Measurements from ENCODE around the gene BCL11A. TPM values are rescaled to one million over a fixed set of nuclear protein-coding genes. Genes with fewer than 3 reads are reported as not detected.

Gene BCL11A
- total and polyA plus RNA-seq, 7 donors: 3.6 to 39.6 (median 16.3) TPM

- intact Hi-C loops (cut with DNase I): no loop called here
Measured at GRCh38 chr2:60508339-60508917, 45.0 kb downstream of the BCL11A start.

GRCh38 chr2:60507211-60507965, 46.1 kb downstream of the BCL11A start:
- no peaks in the 10 kb centered on the region for H3K36me3 ChIP-seq
- H3K4me1 ChIP-seq: peaks cover 0 to 91% (median 48%) of the 10 kb centered on the region in 4 donors
- intact Hi-C loops (cut with DNase I): no loop called here
- H3K27ac ChIP-seq: peak overlapping the region in 3 of 4 donors; percentile 23 to 58 (median 51)
- 59 to 68% methylated on average over 9 of the region's 9 CpGs for WGBS, 2 donors
- DNase-seq: no peak
- H3K27me3 ChIP-seq: no peaks in the 10 kb centered on the region
- H3K9me3 ChIP-seq: no peaks in the 10 kb centered on the region
- H3K4me3 ChIP-seq: no peak overlapping the region
- TF ChIP-seq EP300 (IDR thresholded peaks at IDR 0.05): no peak
- TF ChIP-seq, protein P1, sequence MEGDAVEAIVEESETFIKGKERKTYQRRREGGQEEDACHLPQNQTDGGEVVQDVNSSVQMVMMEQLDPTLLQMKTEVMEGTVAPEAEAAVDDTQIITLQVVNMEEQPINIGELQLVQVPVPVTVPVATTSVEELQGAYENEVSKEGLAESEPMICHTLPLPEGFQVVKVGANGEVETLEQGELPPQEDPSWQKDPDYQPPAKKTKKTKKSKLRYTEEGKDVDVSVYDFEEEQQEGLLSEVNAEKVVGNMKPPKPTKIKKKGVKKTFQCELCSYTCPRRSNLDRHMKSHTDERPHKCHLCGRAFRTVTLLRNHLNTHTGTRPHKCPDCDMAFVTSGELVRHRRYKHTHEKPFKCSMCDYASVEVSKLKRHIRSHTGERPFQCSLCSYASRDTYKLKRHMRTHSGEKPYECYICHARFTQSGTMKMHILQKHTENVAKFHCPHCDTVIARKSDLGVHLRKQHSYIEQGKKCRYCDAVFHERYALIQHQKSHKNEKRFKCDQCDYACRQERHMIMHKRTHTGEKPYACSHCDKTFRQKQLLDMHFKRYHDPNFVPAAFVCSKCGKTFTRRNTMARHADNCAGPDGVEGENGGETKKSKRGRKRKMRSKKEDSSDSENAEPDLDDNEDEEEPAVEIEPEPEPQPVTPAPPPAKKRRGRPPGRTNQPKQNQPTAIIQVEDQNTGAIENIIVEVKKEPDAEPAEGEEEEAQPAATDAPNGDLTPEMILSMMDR (IDR thresholded peaks at IDR 0.05): no peak
- no peak for TF ChIP-seq POLR2AphosphoS5 (IDR thresholded peaks at IDR 0.05)
- TF ChIP-seq POLR2A (IDR thresholded peaks at IDR 0.05): no peak

More at GRCh38 chr2:60508339-60508917, 45.0 kb downstream of the BCL11A start:
- TF ChIP-seq POLR2AphosphoS5 (IDR thresholded peaks at IDR 0.05): no peak
- Histone ChIP-seq H3K36me3 (no peaks in the 10 kb centered on the region), H3K4me1 (peaks cover 0 to 83% (median 40%) of the 10 kb centered on the region in 4 donors), H3K27me3 (no peaks in the 10 kb centered on the region), H3K4me3 (no peak overlapping the region), H3K27ac (peak overlapping the region in 2 of 4 donors; percentile 54 to 58), H3K9me3 (no peaks in the 10 kb centered on the region)
- DNase-seq: no peak
- 42 to 71% methylated on average over 8 of the region's 8 CpGs for WGBS, 2 donors

DNA sequence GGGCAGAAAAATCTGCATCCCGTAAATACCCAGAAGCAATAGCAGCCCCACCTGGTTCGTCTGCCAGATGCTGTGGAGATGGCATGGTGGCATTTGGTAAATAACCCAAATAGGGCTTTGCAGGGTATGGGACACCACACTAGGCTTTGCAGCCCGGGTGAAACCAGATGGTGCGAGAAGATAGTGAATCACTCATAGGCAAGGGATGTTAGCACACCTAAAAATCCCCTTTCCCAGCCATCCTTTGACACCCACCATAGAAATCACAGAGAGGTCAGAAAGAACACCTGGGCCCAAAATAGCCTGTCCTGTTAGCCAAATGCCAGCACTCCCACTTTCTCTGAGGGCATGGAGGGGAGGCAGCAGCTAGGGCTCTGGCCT, 47.6 kb downstream of the BCL11A start:
- intact Hi-C loops (cut with DNase I): no loop called here
- 76 to 83% methylated on average over 4 of the region's 4 CpGs for WGBS, 2 donors
- H3K4me1 ChIP-seq: peaks cover 0 to 93% (median 53%) of the 10 kb centered on the region in 4 donors
- H3K4me3 ChIP-seq: no peak overlapping the region
- DNase-seq: no peak
- TF ChIP-seq EP300 (IDR thresholded peaks at IDR 0.05) (no peak), POLR2AphosphoS5 (IDR thresholded peaks at IDR 0.05) (no peak), POLR2A (IDR thresholded peaks at IDR 0.05) (no peak)
- TF ChIP-seq, protein P1 (IDR thresholded peaks at IDR 0.05): no peak
- H3K27ac ChIP-seq: peak overlapping the region in 2 of 4 donors; percentile 67 to 78
- no peaks in the 10 kb centered on the region for H3K27me3 ChIP-seq
- H3K9me3 ChIP-seq: no peaks in the 10 kb centered on the region
- H3K36me3 ChIP-seq: no peaks in the 10 kb centered on the region

DNA sequence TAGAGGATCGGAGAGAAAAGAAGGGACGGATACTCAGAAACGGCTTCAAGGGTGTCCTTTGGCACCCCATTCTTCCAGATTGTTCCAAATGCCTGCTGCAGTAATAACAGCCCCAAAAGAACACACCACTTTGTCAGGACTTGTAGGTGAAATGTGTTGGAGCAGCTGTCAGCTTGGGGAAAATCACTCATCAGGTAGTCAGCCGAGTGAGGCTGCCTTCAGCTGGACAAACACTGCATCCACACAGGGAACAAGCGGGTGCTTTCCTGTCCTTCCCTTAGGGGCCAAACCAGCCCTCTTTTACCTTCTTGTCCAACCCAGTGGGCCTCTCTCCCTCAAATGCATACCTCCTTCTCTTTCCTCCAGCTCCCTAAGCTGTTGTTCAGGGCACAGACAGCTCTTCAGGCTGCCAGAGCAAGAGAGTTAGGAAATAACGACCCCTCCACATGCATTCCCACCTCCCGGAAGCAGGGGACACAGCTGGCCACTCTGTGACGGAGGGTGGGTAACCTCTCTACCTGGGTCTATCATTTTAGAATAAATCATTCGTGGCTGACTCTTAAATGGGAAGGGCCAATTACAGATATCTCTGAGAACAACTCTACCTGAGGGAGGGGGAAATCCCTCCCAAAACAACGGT, 48.1 kb downstream of the BCL11A start:
- Histone ChIP-seq H3K4me3 (no peak overlapping the region), H3K27ac (peak overlapping the region in 2 of 4 donors; percentile 67 to 78), H3K36me3 (no peaks in the 10 kb centered on the region), H3K27me3 (no peaks in the 10 kb centered on the region), H3K9me3 (no peaks in the 10 kb centered on the region), H3K4me1 (peaks cover 0 to 92% (median 53%) of the 10 kb centered on the region in 4 donors)
- intact Hi-C loops (cut with DNase I): no loop called here
- no peak for DNase-seq
- 71 to 83% methylated on average over 10 of the region's 10 CpGs for WGBS, 2 donors
- TF ChIP-seq EP300 (IDR thresholded peaks at IDR 0.05) (no peak), POLR2AphosphoS5 (IDR thresholded peaks at IDR 0.05) (no peak), POLR2A (IDR thresholded peaks at IDR 0.05) (no peak)
- TF ChIP-seq, protein P1 (IDR thresholded peaks at IDR 0.05): no peak

DNA sequence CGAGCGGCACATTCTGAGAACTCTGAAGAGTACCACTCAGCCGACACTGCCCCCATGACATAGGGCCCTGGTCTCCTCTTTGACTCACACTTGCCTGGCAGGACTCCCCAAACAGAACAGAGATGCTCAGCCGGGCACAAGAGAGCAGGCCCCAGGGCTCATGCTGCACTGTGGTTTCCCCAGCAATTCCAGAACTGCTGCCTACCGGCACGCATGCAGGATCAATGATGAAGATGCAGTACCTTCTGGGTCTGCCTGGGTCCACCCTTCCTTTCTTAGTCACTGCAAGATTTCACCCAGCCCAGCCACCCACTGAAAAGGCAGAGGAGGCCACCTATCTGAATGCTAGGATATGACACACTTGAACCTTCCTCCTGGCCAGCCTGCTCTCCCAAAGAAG, 49.4 kb downstream of the BCL11A start:
- Histone ChIP-seq H3K36me3 (no peaks in the 10 kb centered on the region), H3K9me3 (no peaks in the 10 kb centered on the region), H3K27me3 (no peaks in the 10 kb centered on the region), H3K4me1 (peaks cover 0 to 92% (median 56%) of the 10 kb centered on the region in 4 donors), H3K4me3 (no peak overlapping the region), H3K27ac (peak overlapping the region in 3 of 4 donors; percentile 29 to 78 (median 67))
- no peak for DNase-seq
- intact Hi-C loops (cut with DNase I): loop anchor here (5.0 kb wide), 1 partner anchor 38 kb away; no protein-coding TSS in a partner anchor
- WGBS, 2 donors: 92 to 94% methylated on average over 6 of the region's 6 CpGs
- TF ChIP-seq POLR2AphosphoS5 (IDR thresholded peaks at IDR 0.05) (no peak), EP300 (IDR thresholded peaks at IDR 0.05) (no peak), POLR2A (IDR thresholded peaks at IDR 0.05) (no peak)
- TF ChIP-seq, protein P1 (IDR thresholded peaks at IDR 0.05): no peak
